Testis (tissue), 3 donors: Measurements from ENCODE around the gene FASN. TPM values are rescaled to one million over a fixed set of nuclear protein-coding genes. Genes with fewer than 3 reads are reported as not detected.

ENCODE experiments used
- DNase-seq: peaks from one replicate; pipeline ENCODE4 v3.0.0-alpha.2; 2019
- H3K27ac ChIP-seq, 2 donors: fragments of 200-600 bp; sonication (generic); one replicate each; pipeline ENCODE4 v1.5.1; 2019
- H3K27me3 ChIP-seq: fragments of 200-600 bp; sonication (generic); one replicate; pipeline ENCODE4 v1.5.1; 2019
- H3K36me3 ChIP-seq: fragments of 200-600 bp; sonication (generic); one replicate; pipeline ENCODE4 v1.5.1; 2017; ENCODE audit warnings: low read depth; ENCODE audit errors: missing control alignments
- H3K4me1 ChIP-seq: fragments of 200-600 bp; sonication (generic); one replicate; pipeline ENCODE4 v1.5.1; 2019
- H3K4me3 ChIP-seq, 2 donors: fragments of 200-600 bp; sonication (generic); one replicate each; pipeline ENCODE4 v1.5.1; 2017 to 2019
- H3K9me3 ChIP-seq: fragments of 200-600 bp; sonication (generic); one replicate; pipeline ENCODE4 v1.5.1; 2017
- CTCF ChIP-seq, 3 experiments: fragments of 450-650 bp in 2 of 3; fragments of 200-600 bp in 1 of 3; sonication (generic) in 1 of 3; IDR thresholded peaks; one replicate each; pipeline ENCODE4 v1.5.1; 2016 to 2019; ENCODE audit warnings: antibody characterized with exemption in 3 of 3, mild to moderate bottlenecking in 2 of 3, moderate library complexity in 1 of 3
- POLR2A ChIP-seq: fragments of 450-650 bp; IDR thresholded peaks from one replicate; pipeline ENCODE4 v1.6.1; 2017; ENCODE audit warnings: antibody characterized with exemption, mild to moderate bottlenecking, moderate library complexity
- WGBS, 2 donors: methylation state at CpG; one replicate each; pipeline ENCODE4 v1.1.5; 2018; 5-methylcytosine and 5-hydroxymethylcytosine counted together
- intact Hi-C: fragments of 100-400 bp; cut with DNase I; formaldehyde crosslinking; loops from one replicate; pipeline ENCODE4 v1.15.1; 2023; ENCODE audit warnings: low total_unique reads
- polyA plus RNA-seq: library from polyadenylated mRNA; stranded (reverse); fragments of 350-450 nt; fragmentation: Illumina TruSeq; extraction: RNeasy Lipid Tissue Mini Kit (QIAGEN cat#74804); gene quantifications from one replicate; pipeline ENCODE4 v1.2.3, GENCODE V29; 2014; ENCODE audit warnings: low read depth, low replicate concordance; ENCODE audit not compliant: insufficient read depth
- total RNA-seq, 2 donors: library from RNA; depleted of rRNA; stranded (reverse); fragments of >200 nt; gene quantifications; one replicate each; pipeline ENCODE4 v1.2.3, GENCODE V29; 2016

FASN gene
- total and polyA plus RNA-seq, 3 donors from 2014 or later: 47.6 to 93.0 (median 76.2) TPM

GRCh38 chr17:82088838-82089722 is 9.0 kb downstream of the FASN start:
- 93 to 97% methylated on average over 12 to 32 of the region's 47 CpGs for WGBS, 2 donors
- DNase-seq: no peak
- Histone ChIP-seq H3K4me1 (no peaks in the 10 kb centered on the region), H3K27me3 (no peaks in the 10 kb centered on the region), H3K27ac (no peak overlapping the region), H3K36me3 (no peaks in the 10 kb centered on the region), H3K4me3 (no peak overlapping the region), H3K9me3 (no peaks in the 10 kb centered on the region)
- intact Hi-C loops: no loop called here
- no peak for TF ChIP-seq POLR2A
- TF ChIP-seq CTCF (IDR thresholded peaks at IDR 0.05): no peak

- no peaks in the 10 kb centered on the region for H3K36me3 ChIP-seq
These were observed 9.8 kb downstream of the FASN start for GRCh38 chr17:82087961-82088837.

GRCh38 chr17:82086941-82087906 is 10.8 kb downstream of the FASN start:
- H3K36me3 ChIP-seq: no peaks in the 10 kb centered on the region
- H3K27ac ChIP-seq: no peak overlapping the region
- no peak for DNase-seq
- H3K27me3 ChIP-seq: no peaks in the 10 kb centered on the region
- intact Hi-C loops: no loop called here
- WGBS, 2 donors: 90 to 93% methylated on average over 4 to 32 of the region's 39 CpGs
- H3K9me3 ChIP-seq: no peaks in the 10 kb centered on the region
- TF ChIP-seq CTCF (IDR thresholded peaks at IDR 0.05) (no peak), POLR2A (no peak)
- H3K4me1 ChIP-seq: no peaks in the 10 kb centered on the region
- H3K4me3 ChIP-seq: no peak overlapping the region

More at GRCh38 chr17:82087961-82088837, 9.8 kb downstream of the FASN start:
- no peak overlapping the region for H3K27ac ChIP-seq
- no peaks in the 10 kb centered on the region for H3K27me3 ChIP-seq
- intact Hi-C loops: no loop called here
- no peak for DNase-seq
- H3K4me1 ChIP-seq: no peaks in the 10 kb centered on the region
- 93 to 95% methylated on average over 23 to 44 of the region's 48 CpGs for WGBS, 2 donors
- no peaks in the 10 kb centered on the region for H3K9me3 ChIP-seq
- no peak for TF ChIP-seq CTCF (IDR thresholded peaks at IDR 0.05)
- no peak overlapping the region for H3K4me3 ChIP-seq

- intact Hi-C loops: no loop called here
- H3K4me3 ChIP-seq: no peak overlapping the region
These were observed 11.9 kb downstream of the FASN start for GRCh38 chr17:82085931-82086764.

More at GRCh38 chr17:82085931-82086764, 11.9 kb downstream of the FASN start:
- 81 to 90% methylated on average over 5 to 22 of the region's 25 CpGs for WGBS, 2 donors
- H3K36me3 ChIP-seq: no peaks in the 10 kb centered on the region
- no peak overlapping the region for H3K27ac ChIP-seq
- no peak for DNase-seq
- no peaks in the 10 kb centered on the region for H3K9me3 ChIP-seq
- no peaks in the 10 kb centered on the region for H3K27me3 ChIP-seq
- no peaks in the 10 kb centered on the region for H3K4me1 ChIP-seq
- TF ChIP-seq POLR2A: no peak
- TF ChIP-seq CTCF (IDR thresholded peaks at IDR 0.05): no peak
